ENCODE measurements around the gene ATP2A3.

ATP2A3 gene

GRCh38 chr17:3890082-3890877 lies 74.0 kb downstream of the ATP2A3 start:
- no peak for DNase-seq (ENCODE audit: low spot score)

GRCh38 chr17:3889325-3890012 lies 74.8 kb downstream of the ATP2A3 start:
- DNase-seq (ENCODE audit: low spot score) = no peak

GRCh38 chr17:3888343-3889171 lies 75.7 kb downstream of the ATP2A3 start:
- no peak for DNase-seq (ENCODE audit: low spot score)

- no peak for DNase-seq (ENCODE audit: low spot score)
Observed at GRCh38 chr17:3887804-3888203, 76.4 kb downstream of the ATP2A3 start.

- DNase-seq (ENCODE audit: low spot score) = no peak
Observed at GRCh38 chr17:3887394-3887793, 76.8 kb downstream of the ATP2A3 start.

- DNase-seq (ENCODE audit: low spot score) = no peak
Observed at GRCh38 chr17:3886776-3887175, 77.5 kb downstream of the ATP2A3 start.

GRCh38 chr17:3885970-3886369 lies 78.3 kb downstream of the ATP2A3 start:
- DNase-seq (ENCODE audit: low spot score) = no peak

- no peak for DNase-seq (ENCODE audit: low spot score)
Observed at GRCh38 chr17:3885271-3885670, 79.0 kb downstream of the ATP2A3 start.

GRCh38 chr17:3884188-3884587 lies 80.0 kb downstream of the ATP2A3 start:
- no peak for DNase-seq (ENCODE audit: low spot score)

- DNase-seq (ENCODE audit: low spot score) = no peak
Observed at GRCh38 chr17:3882276-3882675, 82.0 kb downstream of the ATP2A3 start.

- DNase-seq (ENCODE audit: low spot score) = no peak
Observed at GRCh38 chr17:3880983-3881382, 83.3 kb downstream of the ATP2A3 start.

GRCh38 chr17:3879591-3880417 lies 84.4 kb downstream of the ATP2A3 start:
- DNase-seq (ENCODE audit: low spot score) = no peak

- DNase-seq (ENCODE audit: low spot score) = no peak
Observed at GRCh38 chr17:3879186-3879585, 85.1 kb downstream of the ATP2A3 start.

GRCh38 chr17:3877220-3877619 lies 87.0 kb downstream of the ATP2A3 start:
- DNase-seq (ENCODE audit: low spot score) = no peak

- DNase-seq (ENCODE audit: low spot score) = no peak
Observed at GRCh38 chr17:3875317-3875716, 88.9 kb downstream of the ATP2A3 start.

Data from activated CD4-positive, alpha-beta T cell treated with anti-CD3 and anti-CD28 coated beads, Interleukin-2, Interleukin-4, amounts not matched to agents 100 ng/mL and 50 ng/mL, durations not matched to agents 16 hours and 8 hours (primary cell).